ENCODE data around the gene FURIN. TPM values are rescaled to one million over a fixed set of nuclear protein-coding genes. Genes with fewer than 3 reads are reported as not detected.

The FURIN gene
- total and polyA plus RNA-seq, 8 donors, result 43.6 to 114 (median 61.1) TPM

- no peaks in the 10 kb centered on the region for H3K36me3 ChIP-seq
- intact Hi-C loops (cut with DNase I), result no loop called here
- H3K27ac ChIP-seq, result no peak overlapping the region
- H3K9me3 ChIP-seq, result no peaks in the 10 kb centered on the region
- peaks cover 0 to 69% of the 10 kb centered on the region in 2 donors for H3K4me1 ChIP-seq
- H3K4me3 ChIP-seq, result no peak overlapping the region
- ATAC-seq, result no peak
- H3K27me3 ChIP-seq, result no peaks in the 10 kb centered on the region
- DNase-seq, result no peak
- no peak for TF ChIP-seq CTCF (IDR thresholded peaks at IDR 0.05)
These were observed 31.3 kb upstream of the FURIN start for GRCh38 chr15:90837094-90837493.

- Histone ChIP-seq H3K4me1 (peaks cover 0 to 62% of the 10 kb centered on the region in 2 donors), H3K4me3 (no peak overlapping the region), H3K36me3 (no peaks in the 10 kb centered on the region), H3K27ac (no peak overlapping the region), H3K9me3 (no peaks in the 10 kb centered on the region), H3K27me3 (no peaks in the 10 kb centered on the region)
- peak; percentile 7 for ATAC-seq
- no peak for TF ChIP-seq CTCF (IDR thresholded peaks at IDR 0.05)
- intact Hi-C loops (cut with DNase I), result no loop called here
- DNase-seq, result no peak
These were observed 30.2 kb upstream of the FURIN start for GRCh38 chr15:90838139-90838538.

- no peak for DNase-seq
- Histone ChIP-seq H3K9me3 (no peaks in the 10 kb centered on the region), H3K36me3 (no peaks in the 10 kb centered on the region), H3K4me3 (no peak overlapping the region), H3K27me3 (no peaks in the 10 kb centered on the region), H3K4me1 (peaks cover 0 to 62% of the 10 kb centered on the region in 2 donors), H3K27ac (no peak overlapping the region)
- intact Hi-C loops (cut with DNase I), result no loop called here
- ATAC-seq, result no peak
- TF ChIP-seq CTCF (IDR thresholded peaks at IDR 0.05), result no peak
These were observed 29.8 kb upstream of the FURIN start for GRCh38 chr15:90838544-90838943.

- Histone ChIP-seq H3K27ac (peak overlapping the region; percentile 26 to 88), H3K4me1 (peaks cover 0 to 68% of the 10 kb centered on the region in 2 donors), H3K36me3 (no peaks in the 10 kb centered on the region), H3K27me3 (no peaks in the 10 kb centered on the region), H3K9me3 (no peaks in the 10 kb centered on the region), H3K4me3 (peak overlapping the region in 1 of 2 donors; percentile 28)
- DNase-seq (peak in 3 of 4 donors; percentile 26 to 81 (median 68)), ATAC-seq (peak; percentile 86)
- no peak for TF ChIP-seq CTCF (IDR thresholded peaks at IDR 0.05)
- intact Hi-C loops (cut with DNase I), result no loop called here
These were observed 29.0 kb upstream of the FURIN start for GRCh38 chr15:90839187-90840071.

- intact Hi-C loops (cut with DNase I), result no loop called here
- H3K4me1 ChIP-seq, result peaks cover 0 to 71% of the 10 kb centered on the region in 2 donors
- H3K4me3 ChIP-seq, result peak overlapping the region in 1 of 2 donors; percentile 28
- H3K27me3 ChIP-seq, result no peaks in the 10 kb centered on the region
- DNase-seq, result peak in 1 of 4 donors; percentile 62
- no peak for TF ChIP-seq CTCF (IDR thresholded peaks at IDR 0.05)
- peak overlapping the region; percentile 26 to 88 for H3K27ac ChIP-seq
- no peak for ATAC-seq
- H3K36me3 ChIP-seq, result no peaks in the 10 kb centered on the region
- no peaks in the 10 kb centered on the region for H3K9me3 ChIP-seq
These were observed 28.1 kb upstream of the FURIN start for GRCh38 chr15:90840157-90840855.
